ENCODE data around the gene PRRC2A.

Gene PRRC2A

GRCh38 chr6:31652925-31653724, 32.6 kb downstream of the PRRC2A start:
- peak; percentile 71 for DNase-seq (ENCODE audit: low read depth)

- DNase-seq (ENCODE audit: low read depth), result no peak
These were observed 34.2 kb downstream of the PRRC2A start for GRCh38 chr6:31654574-31655348.

DNA sequence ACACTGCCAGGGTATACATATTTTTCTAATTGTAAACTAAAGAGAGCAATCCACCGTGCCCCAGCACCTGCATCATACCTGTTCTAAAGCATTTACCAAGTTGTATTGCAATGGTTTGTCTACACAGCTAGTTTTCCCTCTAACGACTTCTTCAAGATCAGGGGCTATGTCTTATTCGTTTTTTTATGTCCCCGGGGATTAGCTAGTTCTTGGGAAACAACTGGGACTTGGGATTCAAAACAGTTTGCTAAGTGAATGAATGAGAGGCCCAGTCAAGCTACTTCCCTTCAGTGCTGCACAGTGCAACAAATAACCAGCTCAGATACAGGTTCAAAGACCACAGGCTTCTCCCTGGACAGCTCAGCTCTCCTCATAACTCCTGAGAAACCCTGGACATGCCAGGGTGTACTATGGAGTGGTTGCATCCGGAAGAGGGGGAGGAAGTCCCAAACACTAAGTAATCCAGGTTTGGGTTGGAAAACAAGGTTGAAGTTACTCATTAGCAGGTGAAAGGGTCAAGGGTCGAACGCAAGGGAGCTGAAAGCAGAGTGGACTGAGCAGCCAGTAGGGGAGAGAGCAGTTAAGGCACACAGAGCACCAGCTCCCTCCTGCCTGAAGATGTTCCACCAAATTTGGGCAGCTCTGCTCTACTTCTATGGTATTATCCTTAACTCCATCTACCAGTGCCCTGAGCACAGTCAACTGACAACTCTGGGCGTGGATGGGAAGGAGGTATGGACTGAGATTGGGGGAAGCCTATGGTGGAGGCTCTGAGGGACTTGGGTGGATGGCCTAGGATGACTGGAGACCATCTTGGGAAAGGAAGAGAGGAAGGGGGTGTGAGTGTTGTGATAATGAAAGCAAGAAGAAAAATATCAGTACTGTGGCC, 35.1 kb downstream of the PRRC2A start, which contains the start of gene APOM:
TSS of gene APOM (plus strand) at position 546 of the 889 bp plus-strand sequence. CDS start at position 619, 73 bp downstream.
- no peak for DNase-seq (ENCODE audit: low read depth)

GRCh38 chr6:31657406-31658157, 37.1 kb downstream of the PRRC2A start:
- no peak for DNase-seq (ENCODE audit: low read depth)

- no peak for DNase-seq (ENCODE audit: low read depth)
These were observed 37.7 kb downstream of the PRRC2A start for GRCh38 chr6:31658158-31658688.

DNA sequence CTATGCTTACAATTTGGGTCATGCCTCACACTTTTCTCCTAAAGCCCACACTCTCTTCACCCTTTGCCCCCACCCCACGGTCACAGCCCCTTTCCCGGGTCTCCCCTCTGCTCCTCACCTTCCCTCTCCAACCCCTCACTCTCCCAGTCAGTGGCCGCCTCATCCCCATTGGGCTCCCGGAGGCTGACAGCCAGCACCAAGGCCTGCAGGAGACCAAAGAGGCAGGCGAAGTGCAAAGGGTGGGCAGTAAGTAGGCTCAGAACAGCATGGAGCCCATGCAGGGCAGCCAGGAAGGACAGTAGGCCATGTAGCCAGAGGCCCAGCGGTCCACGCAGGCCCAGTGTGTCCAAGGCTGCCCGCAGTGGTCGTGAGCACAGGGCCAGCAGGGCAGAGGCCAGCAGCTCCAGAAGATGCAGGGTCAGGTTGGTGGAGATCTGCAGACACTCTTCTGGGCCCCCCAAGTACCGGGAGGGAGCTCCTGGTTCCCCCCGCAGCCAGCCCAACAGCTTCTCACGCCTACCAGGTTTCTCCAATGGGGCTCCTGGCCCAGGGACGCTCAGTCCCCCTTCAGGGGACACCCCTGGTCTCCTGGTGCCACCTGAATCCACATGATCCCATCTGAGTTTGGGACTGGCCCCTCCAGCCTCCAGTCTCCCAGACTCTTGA, 38.6 kb downstream of the PRRC2A start:
- DNase-seq (ENCODE audit: low read depth), result no peak

- no peak for DNase-seq (ENCODE audit: low read depth)
These were observed 39.3 kb downstream of the PRRC2A start for GRCh38 chr6:31659649-31660380.

- peak; percentile 56 for DNase-seq (ENCODE audit: low read depth)
These were observed 40.1 kb downstream of the PRRC2A start, which contains the start of gene C6orf47 for GRCh38 chr6:31660381-31661261. TSS of gene C6orf47 (minus strand) at chr6:31660778. CDS start at chr6:31659947, 831 bp downstream.

GRCh38 chr6:31661262-31662123, 41.0 kb downstream of the PRRC2A start:
- DNase-seq (ENCODE audit: low read depth), result no peak

GRCh38 chr6:31662124-31662723, 41.7 kb downstream of the PRRC2A start:
- no peak for DNase-seq (ENCODE audit: low read depth)

GRCh38 chr6:31663126-31663960, 42.8 kb downstream of the PRRC2A start:
- no peak for DNase-seq (ENCODE audit: low read depth)

DNA sequence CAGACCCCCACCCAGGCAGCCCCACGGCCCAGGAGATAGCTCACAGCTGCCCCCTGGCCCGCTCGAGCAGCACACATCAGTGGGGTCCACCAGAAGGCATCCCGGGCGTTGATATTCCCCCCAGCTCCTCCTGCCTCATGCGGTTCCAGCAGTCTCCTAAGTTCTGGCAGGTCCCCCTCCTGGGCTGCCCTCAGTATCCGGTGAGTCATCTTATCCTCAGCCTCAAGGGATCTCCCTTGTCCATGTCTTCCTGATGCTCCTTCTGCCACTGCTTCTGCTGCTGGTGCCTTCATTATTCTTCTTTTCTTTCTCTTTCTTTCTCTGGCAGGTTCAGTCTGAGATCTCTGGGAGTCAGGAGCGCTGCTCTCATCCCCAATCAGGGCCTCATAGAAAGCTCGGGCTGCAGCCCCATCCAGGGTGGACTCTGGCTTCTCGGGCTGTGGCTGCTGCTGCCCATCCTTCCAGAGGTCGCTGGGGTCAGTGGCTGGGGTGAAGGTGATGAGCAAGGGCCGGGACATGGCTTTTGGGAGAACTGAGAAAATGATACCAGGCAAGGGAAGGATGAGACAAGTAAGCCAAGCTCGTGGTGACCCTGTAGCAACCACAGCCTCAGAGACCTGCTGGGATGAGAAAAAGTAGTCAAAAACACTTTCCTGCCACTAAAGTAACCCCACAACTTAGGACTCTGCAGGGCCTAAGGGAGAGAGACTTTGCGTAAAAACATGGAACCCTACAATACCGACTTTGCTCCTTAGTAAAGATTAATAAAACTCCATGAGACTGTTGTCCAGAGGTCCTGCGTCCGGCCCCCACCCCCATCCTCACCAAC, 43.7 kb downstream of the PRRC2A start:
- no peak for DNase-seq (ENCODE audit: low read depth)

DNA sequence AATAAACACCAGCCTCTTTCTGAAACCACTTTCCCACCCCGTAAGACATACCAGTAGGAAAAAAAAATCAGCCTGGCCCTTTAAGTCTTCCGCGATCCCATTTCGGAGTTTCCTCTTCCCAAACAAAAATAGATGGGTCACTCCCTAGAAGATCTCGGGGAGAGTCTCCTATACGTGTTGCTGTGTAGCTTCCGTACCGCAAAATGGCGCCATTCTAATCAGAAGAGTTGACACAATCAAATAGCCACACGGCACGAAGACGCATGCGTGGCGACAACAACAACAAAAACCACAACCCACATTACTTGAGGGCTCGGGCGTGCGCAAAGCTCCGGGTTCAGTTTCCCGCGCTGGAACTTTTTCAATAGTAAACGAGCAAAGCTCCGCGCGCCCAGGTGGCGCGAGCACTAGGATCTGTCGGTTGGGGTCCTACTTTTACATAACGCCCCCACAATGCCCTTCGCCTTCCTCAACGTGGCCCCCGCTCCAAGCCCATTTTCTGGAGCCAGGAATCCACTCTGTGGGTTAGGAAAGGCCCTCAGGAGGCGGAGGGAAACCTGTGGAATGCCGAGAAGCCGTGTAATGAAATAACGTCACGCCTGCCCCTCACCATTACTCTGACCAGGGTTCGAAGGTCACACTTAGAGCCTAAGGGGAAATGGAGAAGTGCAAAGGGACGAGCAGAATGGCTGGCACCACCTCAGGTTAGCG, 44.4 kb downstream of the PRRC2A start, which contains the start of gene GPANK1:
TSS of gene GPANK1 (minus strand) at position 208 of the 711 bp plus-strand sequence. CDS start 519 bp downstream, outside the sequence.
- DNase-seq (ENCODE audit: low read depth), result peak; percentile 80

GRCh38 chr6:31665501-31666336, 45.2 kb downstream of the PRRC2A start, which contains the start of gene CSNK2B:
TSS of gene CSNK2B (plus strand) at chr6:31666080. CDS start at chr6:31666832, 752 bp downstream.
- peak; percentile 95 for DNase-seq (ENCODE audit: low read depth)

Measured in stimulated activated CD8-positive, alpha-beta memory T cell treated with anti-CD3 and anti-CD28 coated beads, Interleukin-15, amount 100 ng/mL, for 1 hour (primary cell).